Liver (tissue), 3 donors: ENCODE data around the gene TACR3.

Experiments used
- SP1 ChIP-seq: IDR thresholded peaks from 2 replicates; pipeline ENCODE4 v1.6.1; 2018; ENCODE audit warnings: antibody characterized with exemption, mild to moderate bottlenecking
- TF ChIP-seq, protein P1 (sequence below): fragments of 150-350 bp; IDR thresholded peaks from 2 replicates; pipeline ENCODE4 v1.5.1; 2017; ENCODE audit warnings: improper control_type of control experiment, low read depth, low read length; ENCODE audit not compliant: missing input control
- TF ChIP-seq, protein P2 (sequence below): IDR thresholded peaks from 2 replicates; pipeline ENCODE4 v1.6.1; 2016; ENCODE audit warnings: antibody characterized with exemption
- donor health status: healthy.
- donor health status: healthy.

DNA sequence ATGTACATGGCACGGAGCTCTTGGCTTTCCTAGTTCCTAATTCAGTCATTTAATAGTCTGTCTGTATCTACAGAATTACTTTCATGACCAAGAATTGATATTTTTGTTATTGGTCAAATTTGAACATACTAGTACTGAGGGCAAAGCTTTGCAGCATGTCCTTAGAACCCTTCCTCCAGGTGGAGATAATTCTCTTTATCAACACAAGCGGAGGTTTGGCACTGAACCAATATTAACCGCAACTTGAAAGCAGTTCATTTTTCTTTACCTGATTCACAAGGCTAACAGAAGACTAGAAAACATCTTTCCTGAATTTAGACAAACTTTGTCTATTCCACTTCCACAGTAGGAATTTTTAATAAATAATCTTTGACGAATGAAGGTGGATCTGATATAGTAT is 73.8 kb downstream of the TACR3 start:
- TF ChIP-seq, protein P1, sequence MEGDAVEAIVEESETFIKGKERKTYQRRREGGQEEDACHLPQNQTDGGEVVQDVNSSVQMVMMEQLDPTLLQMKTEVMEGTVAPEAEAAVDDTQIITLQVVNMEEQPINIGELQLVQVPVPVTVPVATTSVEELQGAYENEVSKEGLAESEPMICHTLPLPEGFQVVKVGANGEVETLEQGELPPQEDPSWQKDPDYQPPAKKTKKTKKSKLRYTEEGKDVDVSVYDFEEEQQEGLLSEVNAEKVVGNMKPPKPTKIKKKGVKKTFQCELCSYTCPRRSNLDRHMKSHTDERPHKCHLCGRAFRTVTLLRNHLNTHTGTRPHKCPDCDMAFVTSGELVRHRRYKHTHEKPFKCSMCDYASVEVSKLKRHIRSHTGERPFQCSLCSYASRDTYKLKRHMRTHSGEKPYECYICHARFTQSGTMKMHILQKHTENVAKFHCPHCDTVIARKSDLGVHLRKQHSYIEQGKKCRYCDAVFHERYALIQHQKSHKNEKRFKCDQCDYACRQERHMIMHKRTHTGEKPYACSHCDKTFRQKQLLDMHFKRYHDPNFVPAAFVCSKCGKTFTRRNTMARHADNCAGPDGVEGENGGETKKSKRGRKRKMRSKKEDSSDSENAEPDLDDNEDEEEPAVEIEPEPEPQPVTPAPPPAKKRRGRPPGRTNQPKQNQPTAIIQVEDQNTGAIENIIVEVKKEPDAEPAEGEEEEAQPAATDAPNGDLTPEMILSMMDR: no peak
- TF ChIP-seq, protein P2, sequence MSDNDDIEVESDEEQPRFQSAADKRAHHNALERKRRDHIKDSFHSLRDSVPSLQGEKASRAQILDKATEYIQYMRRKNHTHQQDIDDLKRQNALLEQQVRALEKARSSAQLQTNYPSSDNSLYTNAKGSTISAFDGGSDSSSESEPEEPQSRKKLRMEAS: no peak
- TF ChIP-seq SP1: no peak
